ENCODE measurements around the gene ABHD4. TPM values are rescaled to one million over a fixed set of nuclear protein-coding genes. Genes with fewer than 3 reads are reported as not detected.
"Not testable (repeated sequence)": the region's sequence is repeated elsewhere in the genome, so short reads cannot be mapped to it uniquely, and the experiment has no call there.

The ABHD4 gene
- total RNA-seq, 1 donor from 2014 or later = 11.6 TPM

- no peak overlapping the region for H3K4me3 Mint-ChIP-seq
- H3K27ac Mint-ChIP-seq (ENCODE audit: unreplicated experiment) = peak overlapping the region; percentile 44
- H3K36me3 Mint-ChIP-seq (ENCODE audit: low read depth) = peaks cover 5% of the 10 kb centered on the region
Observed at GRCh38 chr14:22613106-22613695, 15.1 kb downstream of the ABHD4 start.

DNA sequence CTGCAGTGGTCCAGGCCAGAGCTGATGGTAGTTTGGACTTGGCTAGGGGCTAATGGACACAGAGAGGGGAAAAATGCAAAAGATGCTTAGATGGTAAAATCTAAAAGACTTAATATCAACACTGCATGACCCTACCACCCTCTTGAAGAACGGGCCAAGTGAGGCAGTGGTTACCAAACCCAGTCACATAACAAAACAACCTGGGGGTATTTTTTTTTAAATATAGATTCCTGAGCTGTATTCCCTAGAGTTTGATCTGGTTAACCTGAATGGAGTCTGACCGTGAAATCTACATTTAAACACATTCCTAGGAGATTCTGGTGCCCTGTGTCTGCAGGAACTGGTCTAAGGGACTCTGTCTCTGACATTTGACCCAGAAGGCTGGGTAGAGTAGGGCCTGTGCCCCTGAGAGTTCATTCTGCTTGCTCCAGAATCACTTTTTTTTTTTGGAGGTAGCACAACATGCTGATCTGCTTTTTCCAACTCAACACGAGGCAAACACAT lies 15.7 kb downstream of the ABHD4 start:
- peaks cover 5% of the 10 kb centered on the region for H3K36me3 Mint-ChIP-seq (ENCODE audit: low read depth)
- H3K4me3 Mint-ChIP-seq = no peak overlapping the region
- peaks cover 10% of the 10 kb centered on the region for H3K4me1 Mint-ChIP-seq
- DNase-seq (ENCODE audit: low read depth, low spot score) = no peak
- H3K9me3 Mint-ChIP-seq = no peaks in the 10 kb centered on the region
- no peaks in the 10 kb centered on the region for H3K27me3 Mint-ChIP-seq (ENCODE audit: low read depth)
- TF ChIP-seq CTCF (conservative IDR thresholded peaks at IDR 0.05) = no peak
- no peak overlapping the region for H3K27ac Mint-ChIP-seq (ENCODE audit: unreplicated experiment)

More at GRCh38 chr14:22613106-22613695, 15.1 kb downstream of the ABHD4 start:
- TF ChIP-seq CTCF (conservative IDR thresholded peaks at IDR 0.05) = peak; percentile 51
- H3K27me3 Mint-ChIP-seq (ENCODE audit: low read depth) = no peaks in the 10 kb centered on the region
- no peaks in the 10 kb centered on the region for H3K9me3 Mint-ChIP-seq
- peaks cover 10% of the 10 kb centered on the region for H3K4me1 Mint-ChIP-seq
- no peak for DNase-seq (ENCODE audit: low read depth, low spot score)

DNA sequence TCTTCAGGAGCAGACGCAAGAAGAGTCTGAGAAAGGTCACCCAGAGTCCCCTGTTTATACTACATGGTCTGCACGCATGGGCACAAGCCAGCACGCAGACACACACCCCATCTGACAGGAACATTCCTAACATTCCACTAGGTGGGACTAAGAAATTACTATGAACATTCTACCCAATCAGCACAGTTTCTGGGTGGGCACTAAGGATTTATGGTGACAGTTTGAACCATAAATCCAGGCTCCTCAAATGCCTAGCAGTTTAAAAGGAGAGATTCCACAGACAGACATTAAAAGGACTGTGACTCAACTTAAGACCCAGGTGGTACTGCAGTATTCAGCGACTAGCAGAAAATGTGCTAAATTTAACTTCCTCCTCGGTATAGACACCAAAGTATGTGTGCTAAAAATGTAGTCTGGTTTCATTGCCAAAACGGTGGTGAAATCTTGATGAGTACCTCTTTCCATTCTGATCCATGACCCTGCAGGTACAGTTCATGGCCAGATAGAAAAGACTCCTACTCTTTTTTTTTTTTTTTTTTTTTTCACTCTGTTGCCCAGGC lies 16.2 kb downstream of the ABHD4 start:
- Mint-ChIP-seq H3K9me3 (no peaks in the 10 kb centered on the region), H3K4me3 (no peak overlapping the region), H3K27ac (ENCODE audit: unreplicated experiment) (no peak overlapping the region), H3K36me3 (ENCODE audit: low read depth) (peaks cover 5% of the 10 kb centered on the region), H3K4me1 (peaks cover 10% of the 10 kb centered on the region), H3K27me3 (ENCODE audit: low read depth) (no peaks in the 10 kb centered on the region)
- DNase-seq (ENCODE audit: low read depth, low spot score) = no peak
- no peak for TF ChIP-seq CTCF (conservative IDR thresholded peaks at IDR 0.05)

DNA sequence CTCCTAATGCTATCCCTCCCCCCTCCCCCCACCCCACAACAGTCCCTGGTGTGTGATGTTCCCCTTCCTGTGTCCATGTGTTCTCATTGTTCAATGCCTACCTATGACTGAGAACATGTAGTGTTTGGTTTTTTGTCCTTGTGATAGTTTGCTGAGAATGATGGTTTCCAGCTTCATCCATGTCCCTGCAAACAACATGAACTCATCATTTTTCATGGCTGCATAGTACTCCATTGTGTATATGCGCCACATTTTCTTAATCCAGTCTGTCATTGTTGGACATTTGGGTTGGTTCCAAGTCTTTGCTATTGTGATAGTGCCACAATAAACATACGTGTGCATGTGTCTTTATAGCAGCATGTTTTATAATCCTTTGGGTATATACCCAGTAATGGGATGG lies 17.7 kb downstream of the ABHD4 start:
- H3K27me3 Mint-ChIP-seq (ENCODE audit: low read depth); H3K9me3 Mint-ChIP-seq; H3K27ac Mint-ChIP-seq (ENCODE audit: unreplicated experiment); DNase-seq (ENCODE audit: low read depth, low spot score); H3K36me3 Mint-ChIP-seq (ENCODE audit: low read depth); H3K4me3 Mint-ChIP-seq: not testable (repeated sequence)
- peaks cover 10% of the 10 kb centered on the region for H3K4me1 Mint-ChIP-seq

DNA sequence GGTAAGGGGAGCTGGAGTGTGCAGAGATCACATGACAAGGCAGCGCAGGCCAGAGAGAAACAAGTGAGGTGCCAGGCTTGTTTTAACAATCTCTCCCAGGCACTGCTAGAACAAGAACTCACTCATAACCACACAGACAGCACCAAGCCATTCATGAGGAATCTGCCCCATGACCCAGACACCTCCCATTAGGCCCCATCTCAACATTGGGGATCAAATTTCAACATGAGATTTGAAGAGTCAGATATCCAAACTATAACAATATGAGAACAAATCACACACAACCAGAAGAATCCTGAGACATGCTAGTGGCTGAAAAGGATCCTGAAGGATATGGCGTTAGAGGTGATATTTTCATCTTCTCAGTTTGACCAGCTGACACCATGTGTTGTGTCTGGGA lies 24.2 kb downstream of the ABHD4 start:
- Mint-ChIP-seq H3K36me3 (ENCODE audit: low read depth) (no peaks in the 10 kb centered on the region), H3K9me3 (no peaks in the 10 kb centered on the region), H3K4me1 (no peaks in the 10 kb centered on the region), H3K4me3 (no peak overlapping the region), H3K27ac (ENCODE audit: unreplicated experiment) (no peak overlapping the region), H3K27me3 (ENCODE audit: low read depth) (no peaks in the 10 kb centered on the region)
- DNase-seq (ENCODE audit: low read depth, low spot score) = no peak
- TF ChIP-seq CTCF (conservative IDR thresholded peaks at IDR 0.05) = no peak

GRCh38 chr14:22623047-22623446 lies 24.9 kb downstream of the ABHD4 start:
- Mint-ChIP-seq H3K27ac (ENCODE audit: unreplicated experiment) (no peak overlapping the region), H3K27me3 (ENCODE audit: low read depth) (no peaks in the 10 kb centered on the region), H3K4me1 (no peaks in the 10 kb centered on the region), H3K36me3 (ENCODE audit: low read depth) (no peaks in the 10 kb centered on the region), H3K9me3 (no peaks in the 10 kb centered on the region), H3K4me3 (no peak overlapping the region)
- no peak for TF ChIP-seq CTCF (conservative IDR thresholded peaks at IDR 0.05)
- DNase-seq (ENCODE audit: low read depth, low spot score) = no peak
